Sigmoid colon (tissue), 4 donors: ENCODE data around the gene LRRC75B.
"Not testable (repeated sequence)": the region's sequence is repeated elsewhere in the genome, so short reads cannot be mapped to it uniquely, and the experiment has no call there.

ENCODE experiments used
- EP300 ChIP-seq, 4 donors: sonication (generic); formaldehyde crosslinking; IDR thresholded peaks; one replicate each; pipeline ENCODE4 v1.6.1; 2017; ENCODE audit warnings: antibody characterized with exemption in 4 of 4
- POLR2A ChIP-seq, 2 donors: fragments of 450-650 bp; IDR thresholded peaks; one replicate each; pipeline ENCODE4 v1.6.1; 2016; ENCODE audit warnings: antibody characterized with exemption in 2 of 2, mild to moderate bottlenecking in 2 of 2, moderate library complexity in 2 of 2

- TF ChIP-seq POLR2A, EP300 (IDR thresholded peaks at IDR 0.05): not testable (repeated sequence)
Measured at GRCh38 chr22:24630812-24631427, 38.0 kb upstream of the LRRC75B start.
